ENCODE data around the gene GAS6.

Gene GAS6

GRCh38 chr13:113818700-113819295 lies 45.1 kb downstream of the GAS6 start:
- no peak for DNase-seq

GRCh38 chr13:113817860-113818691 lies 45.8 kb downstream of the GAS6 start:
- DNase-seq = no peak

DNA sequence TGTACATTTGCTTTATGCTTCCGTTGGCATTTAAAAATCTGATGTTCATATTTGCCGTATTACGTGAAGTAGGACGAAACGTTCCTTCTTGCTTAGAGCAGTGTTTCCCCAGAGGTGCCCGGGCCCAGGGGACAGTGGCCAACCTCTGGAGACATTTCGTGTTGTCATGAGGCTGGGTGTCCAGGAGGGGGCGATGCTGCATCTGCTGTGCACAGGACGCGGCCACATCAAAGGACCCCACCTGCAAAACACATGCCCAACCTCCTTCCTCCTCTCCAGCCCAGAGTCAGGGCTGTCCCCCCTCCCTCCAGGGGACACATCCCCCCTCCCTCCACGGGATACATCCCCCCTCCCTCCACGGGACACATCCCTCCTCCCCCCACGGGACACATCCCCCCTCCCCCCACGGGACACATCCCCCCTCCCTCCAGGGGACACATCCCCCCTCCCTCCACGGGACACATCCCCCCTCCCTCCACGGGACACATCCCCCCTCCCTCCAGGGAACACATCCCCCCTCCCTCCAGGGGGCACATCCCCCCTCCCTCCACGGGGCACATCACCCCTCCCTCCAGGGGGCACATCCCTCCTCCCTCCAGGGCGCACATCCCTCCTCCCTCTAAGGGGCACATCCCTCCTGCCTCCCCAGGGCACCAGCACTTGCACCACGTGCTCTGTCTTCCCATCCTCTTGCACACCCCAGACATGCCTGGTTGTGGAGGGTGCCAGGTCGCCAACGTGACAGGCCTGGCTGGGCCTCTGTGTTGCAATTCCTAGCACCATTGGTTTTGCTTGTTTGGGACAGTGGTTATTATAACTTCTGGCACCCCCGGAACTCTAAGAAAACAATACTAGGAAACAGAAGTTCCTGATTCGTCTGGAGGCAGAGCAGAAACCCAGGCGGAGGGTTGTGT lies 46.7 kb downstream of the GAS6 start:
- peak in 1 of 2 donors; percentile 36 for DNase-seq

GRCh38 chr13:113816254-113816929 lies 47.5 kb downstream of the GAS6 start:
- no peak for DNase-seq

GRCh38 chr13:113815151-113816058 lies 48.5 kb downstream of the GAS6 start:
- DNase-seq = peak; percentile 75 to 81

DNA sequence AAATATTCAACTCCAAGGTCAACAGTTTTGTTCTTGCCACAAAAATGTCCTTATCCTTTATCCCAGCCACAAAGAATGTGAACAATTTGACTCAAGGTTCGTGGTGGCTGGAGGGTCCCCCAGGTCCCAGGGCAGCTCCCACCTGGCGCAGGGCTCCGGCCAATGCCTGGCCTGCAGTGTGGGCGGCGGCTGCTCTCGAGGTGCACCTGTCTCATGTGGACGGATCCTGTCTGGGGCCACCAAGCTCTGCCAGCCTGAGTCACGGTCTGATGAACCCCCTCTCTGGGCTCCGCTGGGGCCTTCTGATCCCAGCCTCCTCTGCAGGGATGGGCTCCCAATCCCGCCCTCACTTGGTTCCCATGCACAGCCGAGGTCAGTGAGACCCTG lies 49.4 kb downstream of the GAS6 start:
- no peak for DNase-seq

- no peak for DNase-seq
These were observed 50.0 kb downstream of the GAS6 start for GRCh38 chr13:113813749-113814434.

GRCh38 chr13:113813070-113813748 lies 50.7 kb downstream of the GAS6 start:
- no peak for DNase-seq

DNA sequence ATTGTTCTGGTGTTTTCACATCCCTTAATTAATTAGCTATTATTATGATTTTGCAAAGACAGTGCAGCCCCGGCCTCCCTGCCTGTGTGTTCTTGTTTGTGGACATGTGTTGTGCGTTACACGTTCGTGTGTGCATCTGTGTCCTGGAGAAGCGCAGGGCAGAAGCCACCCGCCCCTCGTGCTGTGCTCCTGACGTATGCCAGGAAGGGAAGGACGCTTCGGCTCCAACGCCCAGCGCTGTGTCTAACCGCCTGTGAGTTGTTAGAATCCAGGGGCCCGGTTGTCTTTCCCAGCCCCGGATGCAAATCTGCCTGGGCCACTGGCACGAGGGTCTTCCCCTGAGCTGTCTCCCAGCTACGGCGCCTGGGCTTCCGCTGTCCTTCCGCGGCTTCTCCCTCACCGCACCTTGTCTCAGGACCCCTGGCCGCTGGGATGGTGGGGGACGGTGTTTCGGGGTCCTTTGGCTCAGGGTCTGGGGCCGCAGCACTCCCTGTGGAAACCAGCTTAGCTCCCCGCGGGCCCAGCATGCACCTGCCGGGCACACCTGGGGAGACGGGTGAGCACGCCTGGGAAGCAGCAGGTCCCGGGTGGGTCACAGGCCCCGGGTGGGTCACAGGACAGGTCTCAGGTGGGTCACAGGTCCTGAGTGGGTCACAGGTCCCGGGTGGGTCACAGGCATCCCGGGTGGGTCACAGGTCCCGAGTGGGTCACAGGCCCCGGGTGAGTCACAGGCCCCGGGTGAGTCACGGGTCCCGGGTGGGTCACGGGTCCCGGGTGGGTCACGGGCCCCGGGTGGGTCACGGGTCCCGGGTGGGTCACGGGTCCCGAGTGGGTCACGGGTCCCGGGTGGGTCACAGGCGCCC lies 51.5 kb downstream of the GAS6 start:
- no peak for DNase-seq

GRCh38 chr13:113811081-113811928 lies 52.6 kb downstream of the GAS6 start:
- DNase-seq = no peak

- no peak for DNase-seq
These were observed 53.2 kb downstream of the GAS6 start for GRCh38 chr13:113810640-113811039.

DNA sequence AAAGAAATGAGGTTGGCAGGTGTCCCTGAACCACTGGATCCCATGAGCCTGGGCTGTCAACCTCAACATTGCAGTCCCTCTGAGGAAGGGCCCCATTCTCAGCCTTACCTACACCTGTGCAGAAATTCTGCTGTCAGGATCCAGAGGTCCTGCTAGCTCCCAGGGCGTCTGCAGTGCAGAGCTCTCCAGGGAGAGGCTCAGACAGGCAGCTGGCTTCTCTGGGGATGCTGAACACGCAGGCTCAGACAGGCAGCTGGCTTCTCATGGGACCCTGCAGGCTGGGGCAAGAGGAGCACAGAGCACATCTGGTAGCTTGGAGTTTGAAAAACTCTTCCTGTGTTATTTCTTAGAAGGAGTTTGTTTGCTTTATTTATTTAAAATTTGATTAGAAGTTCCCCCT lies 53.9 kb downstream of the GAS6 start:
- DNase-seq = no peak

- no peak for DNase-seq
These were observed 55.6 kb downstream of the GAS6 start for GRCh38 chr13:113808058-113808834.

DNA sequence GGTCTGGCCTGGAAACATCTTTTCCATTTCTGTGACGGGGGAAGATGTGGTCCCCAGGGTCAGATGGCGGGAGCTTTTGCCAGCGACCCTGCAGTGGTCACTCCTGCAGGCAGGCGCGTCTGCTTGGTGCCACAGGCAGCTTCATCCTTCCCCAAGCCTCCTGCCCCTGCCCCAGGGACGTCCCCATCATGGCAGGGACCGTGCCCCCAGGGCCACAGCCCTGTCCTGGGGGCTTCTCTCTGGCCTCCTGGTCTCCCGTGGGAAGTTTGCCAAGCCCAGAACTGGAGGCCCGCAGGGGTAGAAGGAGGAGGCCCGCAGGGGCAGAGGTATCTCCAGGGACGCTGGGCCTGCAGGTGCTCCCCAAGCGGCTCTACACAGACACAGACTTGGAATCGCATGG lies 57.4 kb downstream of the GAS6 start:
- DNase-seq = no peak

DNA sequence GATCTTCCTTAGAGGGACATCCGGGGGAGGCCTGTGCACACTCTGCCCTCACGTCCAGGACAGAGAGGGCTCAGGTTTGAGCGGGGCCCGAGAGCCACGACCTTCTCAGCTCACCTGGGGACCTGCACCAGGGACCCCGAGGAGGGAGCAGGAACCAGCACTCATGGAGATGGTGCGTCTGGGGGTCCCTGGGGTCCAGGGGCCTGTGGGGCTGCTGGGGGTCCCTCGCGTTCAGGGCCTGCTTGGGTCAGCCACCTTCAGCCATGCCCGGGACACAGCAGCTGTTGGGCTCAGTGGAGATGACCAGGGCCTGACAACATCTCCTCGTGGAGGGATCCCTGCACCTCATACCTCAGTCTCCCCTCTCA lies 57.8 kb downstream of the GAS6 start:
- no peak for DNase-seq

DNA sequence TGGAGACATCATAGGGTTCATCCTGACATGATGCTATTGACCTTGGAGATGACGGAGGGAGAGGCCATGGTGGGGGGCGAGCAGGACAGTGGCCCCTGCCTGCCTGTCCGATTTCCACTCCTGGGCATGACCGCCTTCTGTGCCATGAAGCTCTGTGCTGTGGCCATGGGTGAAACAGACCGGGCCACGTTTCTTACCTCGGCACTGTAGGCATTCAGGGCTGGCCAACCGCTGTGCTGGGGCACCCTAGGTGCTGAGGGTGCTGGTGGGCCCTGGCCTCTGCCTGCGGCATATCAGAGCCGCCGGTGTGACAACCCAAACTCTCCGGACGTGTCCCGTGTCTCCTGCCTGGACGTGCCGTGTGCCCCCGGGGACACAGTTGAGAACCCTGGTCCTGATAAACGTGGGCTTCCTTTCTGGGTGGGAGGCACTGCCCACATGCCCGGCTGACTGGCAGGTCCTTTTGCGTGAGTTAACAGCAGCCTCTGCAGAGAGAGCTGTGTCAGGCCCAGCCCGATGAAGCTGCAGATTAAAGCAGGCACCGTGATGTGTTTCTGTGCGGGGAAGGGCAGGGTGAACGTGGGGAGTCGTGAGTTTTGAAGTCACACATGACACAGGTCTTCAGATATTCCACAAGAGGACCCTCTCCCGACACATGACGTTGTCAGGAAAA lies 58.3 kb downstream of the GAS6 start:
- no peak for DNase-seq
